ENCODE measurements around the gene MIEN1.

GRCh38 chr17:39753514-39754160, 23.3 kb upstream of the MIEN1 start:
- TF ChIP-seq, protein P1, sequence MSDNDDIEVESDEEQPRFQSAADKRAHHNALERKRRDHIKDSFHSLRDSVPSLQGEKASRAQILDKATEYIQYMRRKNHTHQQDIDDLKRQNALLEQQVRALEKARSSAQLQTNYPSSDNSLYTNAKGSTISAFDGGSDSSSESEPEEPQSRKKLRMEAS (IDR thresholded peaks at IDR 0.05): no peak; the same call in 1 of the 2 replicates
- TF ChIP-seq, protein P2, sequence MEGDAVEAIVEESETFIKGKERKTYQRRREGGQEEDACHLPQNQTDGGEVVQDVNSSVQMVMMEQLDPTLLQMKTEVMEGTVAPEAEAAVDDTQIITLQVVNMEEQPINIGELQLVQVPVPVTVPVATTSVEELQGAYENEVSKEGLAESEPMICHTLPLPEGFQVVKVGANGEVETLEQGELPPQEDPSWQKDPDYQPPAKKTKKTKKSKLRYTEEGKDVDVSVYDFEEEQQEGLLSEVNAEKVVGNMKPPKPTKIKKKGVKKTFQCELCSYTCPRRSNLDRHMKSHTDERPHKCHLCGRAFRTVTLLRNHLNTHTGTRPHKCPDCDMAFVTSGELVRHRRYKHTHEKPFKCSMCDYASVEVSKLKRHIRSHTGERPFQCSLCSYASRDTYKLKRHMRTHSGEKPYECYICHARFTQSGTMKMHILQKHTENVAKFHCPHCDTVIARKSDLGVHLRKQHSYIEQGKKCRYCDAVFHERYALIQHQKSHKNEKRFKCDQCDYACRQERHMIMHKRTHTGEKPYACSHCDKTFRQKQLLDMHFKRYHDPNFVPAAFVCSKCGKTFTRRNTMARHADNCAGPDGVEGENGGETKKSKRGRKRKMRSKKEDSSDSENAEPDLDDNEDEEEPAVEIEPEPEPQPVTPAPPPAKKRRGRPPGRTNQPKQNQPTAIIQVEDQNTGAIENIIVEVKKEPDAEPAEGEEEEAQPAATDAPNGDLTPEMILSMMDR (IDR thresholded peaks at IDR 0.05): no peak
- TF ChIP-seq EHF (CRISPR knock-in tag; IDR thresholded peaks at IDR 0.05) (peak; percentile 89; the same call in 1 of the 2 replicates), CEBPB (IDR thresholded peaks at IDR 0.05) (no peak), GATA3 (IDR thresholded peaks at IDR 0.05; ENCODE audit: borderline replicate concordance) (0 out of 2 replicates have a peak, but pooled peaks have one; percentile 1), CHD2 (IDR thresholded peaks at IDR 0.05; ENCODE audit: low read length, partially characterized antibody) (no peak), MAFK (IDR thresholded peaks at IDR 0.05; ENCODE audit: partially characterized antibody) (no peak), SREBF2 (IDR thresholded peaks at IDR 0.05) (no peak), EP300 (IDR thresholded peaks at IDR 0.05) (no peak), FOSB (CRISPR knock-in tag; IDR thresholded peaks at IDR 0.05) (no peak)

All from A549 (cell line).